ENCODE data around the gene DCAF11. TPM values are rescaled to one million over a fixed set of nuclear protein-coding genes. Genes with fewer than 3 reads are reported as not detected.

DCAF11 gene
- total RNA-seq, 2 donors from 2014 or later: 54.1 to 69.8 TPM

GRCh38 chr14:24147761-24148428 is 33.3 kb downstream of the DCAF11 start:
- Histone ChIP-seq H3K36me3 (peaks cover 41% of the 10 kb centered on the region), H3K9me3 (no peaks in the 10 kb centered on the region), H3K4me3 (peak overlapping the region; percentile 91 to 95), H3K4me1 (peaks cover 0 to 30% of the 10 kb centered on the region in 2 donors), H3K27me3 (no peaks in the 10 kb centered on the region), H3K27ac (peak overlapping the region; percentile 91 to 92)
- no peak for DNase-seq (ENCODE audit: low spot score)
- TF ChIP-seq CTCF (IDR thresholded peaks at IDR 0.05): no peak

DNA sequence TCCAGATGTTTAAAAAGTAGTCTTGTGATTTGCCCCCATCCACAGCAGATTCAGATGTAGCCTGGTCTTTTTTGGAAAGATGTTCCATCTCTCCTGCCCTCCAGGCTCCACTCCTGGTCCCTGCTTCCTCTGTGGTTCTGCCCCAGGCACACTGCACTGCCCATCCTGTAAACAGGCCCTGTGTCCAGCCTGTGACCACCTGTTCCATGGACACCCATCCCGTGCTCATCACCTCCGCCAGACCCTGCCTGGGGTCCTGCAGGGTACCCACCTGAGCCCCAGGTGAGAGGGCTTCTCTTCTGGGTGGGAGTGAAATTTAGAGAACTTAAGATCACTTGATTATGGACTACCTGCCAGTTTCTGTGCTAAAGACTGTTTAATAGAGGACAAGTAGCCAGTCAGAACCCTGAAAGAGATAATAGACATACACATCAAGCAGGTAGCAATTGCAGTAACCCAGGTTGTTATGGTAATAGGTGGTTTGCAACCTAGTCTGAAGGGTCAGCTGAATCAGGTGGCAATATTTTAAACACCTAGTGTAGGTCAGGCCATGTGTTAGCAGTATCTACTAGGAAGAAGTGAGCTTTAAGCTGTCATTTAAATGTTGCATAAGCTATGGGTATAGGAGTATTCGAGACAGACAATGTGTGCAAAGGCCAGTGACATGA is 34.9 kb downstream of the DCAF11 start:
- TF ChIP-seq CTCF (IDR thresholded peaks at IDR 0.05): no peak
- H3K36me3 ChIP-seq: peaks cover 48% of the 10 kb centered on the region
- H3K27me3 ChIP-seq: no peaks in the 10 kb centered on the region
- H3K4me3 ChIP-seq: no peak overlapping the region
- H3K27ac ChIP-seq: no peak overlapping the region
- no peaks in the 10 kb centered on the region for H3K9me3 ChIP-seq
- peaks cover 0 to 30% of the 10 kb centered on the region in 2 donors for H3K4me1 ChIP-seq
- DNase-seq (ENCODE audit: low spot score): no peak

- Histone ChIP-seq H3K27ac (no peak overlapping the region), H3K36me3 (peaks cover 54% of the 10 kb centered on the region), H3K4me3 (no peak overlapping the region), H3K4me1 (peaks cover 0 to 30% of the 10 kb centered on the region in 2 donors), H3K9me3 (no peaks in the 10 kb centered on the region), H3K27me3 (no peaks in the 10 kb centered on the region)
- DNase-seq (ENCODE audit: low spot score): no peak
- TF ChIP-seq CTCF (IDR thresholded peaks at IDR 0.05): no peak
These were observed 35.5 kb downstream of the DCAF11 start for GRCh38 chr14:24150061-24150460.

- Histone ChIP-seq H3K36me3 (peaks cover 59% of the 10 kb centered on the region), H3K27me3 (no peaks in the 10 kb centered on the region), H3K9me3 (no peaks in the 10 kb centered on the region), H3K27ac (no peak overlapping the region), H3K4me3 (no peak overlapping the region), H3K4me1 (peaks cover 0 to 26% of the 10 kb centered on the region in 2 donors)
- no peak for DNase-seq (ENCODE audit: low spot score)
- TF ChIP-seq CTCF (IDR thresholded peaks at IDR 0.05): no peak
These were observed 36.0 kb downstream of the DCAF11 start for GRCh38 chr14:24150567-24150966.

- peaks cover 64% of the 10 kb centered on the region for H3K36me3 ChIP-seq
- no peak for DNase-seq (ENCODE audit: low spot score)
- H3K27ac ChIP-seq: no peak overlapping the region
- no peak for TF ChIP-seq CTCF (IDR thresholded peaks at IDR 0.05)
- H3K4me3 ChIP-seq: no peak overlapping the region
- H3K9me3 ChIP-seq: no peaks in the 10 kb centered on the region
- peaks cover 0 to 22% of the 10 kb centered on the region in 2 donors for H3K4me1 ChIP-seq
- no peaks in the 10 kb centered on the region for H3K27me3 ChIP-seq
These were observed 36.4 kb downstream of the DCAF11 start for GRCh38 chr14:24150993-24151392.
